ENCODE data around the gene IFFO2. TPM values are rescaled to one million over a fixed set of nuclear protein-coding genes. Genes with fewer than 3 reads are reported as not detected.

Gene IFFO2
- total and polyA plus RNA-seq, 2 of the 13 experiments (the other 11 are each of a cell fraction or from before 2014, with no cell fraction given) = 7.3 to 16.7 TPM

DNA sequence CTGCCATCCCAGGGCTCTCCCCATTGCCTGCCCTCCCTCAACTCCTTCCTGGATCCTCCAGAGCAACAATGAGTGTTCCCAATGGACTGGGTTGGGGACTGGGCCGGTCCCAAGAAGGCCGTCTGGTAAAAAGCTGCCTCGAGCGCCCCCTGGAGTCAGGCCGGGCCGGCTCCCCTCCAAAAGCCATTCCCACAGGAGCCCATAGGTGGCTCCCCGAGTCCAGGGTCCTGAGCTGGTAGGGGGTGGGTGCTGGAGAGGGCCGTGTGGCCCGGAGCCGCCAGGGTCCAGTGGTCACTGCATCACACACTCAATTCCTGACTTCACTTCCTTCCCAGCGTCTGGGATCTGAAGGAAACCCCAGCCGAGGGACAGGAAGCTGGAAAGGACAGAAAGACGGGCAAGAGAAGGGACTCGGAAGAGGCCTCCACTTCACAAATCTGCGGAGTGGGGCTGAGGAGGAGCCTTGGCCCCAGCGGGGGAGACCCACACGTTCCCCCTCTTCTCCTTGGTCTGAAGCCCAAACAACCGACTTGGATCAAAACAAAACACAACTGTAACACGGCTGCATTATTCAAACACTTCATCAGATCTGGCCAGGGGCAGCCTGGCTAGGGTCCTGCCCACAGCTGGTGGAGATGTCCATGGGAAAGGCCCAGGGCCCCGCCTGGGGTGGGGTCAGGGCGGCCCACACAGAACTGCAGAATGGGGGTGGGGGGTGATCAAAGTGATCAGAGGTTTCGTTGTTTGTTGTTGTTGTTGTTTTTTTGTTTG lies 43.2 kb downstream of the IFFO2 start (continued):
- TF ChIP-seq, protein P1, sequence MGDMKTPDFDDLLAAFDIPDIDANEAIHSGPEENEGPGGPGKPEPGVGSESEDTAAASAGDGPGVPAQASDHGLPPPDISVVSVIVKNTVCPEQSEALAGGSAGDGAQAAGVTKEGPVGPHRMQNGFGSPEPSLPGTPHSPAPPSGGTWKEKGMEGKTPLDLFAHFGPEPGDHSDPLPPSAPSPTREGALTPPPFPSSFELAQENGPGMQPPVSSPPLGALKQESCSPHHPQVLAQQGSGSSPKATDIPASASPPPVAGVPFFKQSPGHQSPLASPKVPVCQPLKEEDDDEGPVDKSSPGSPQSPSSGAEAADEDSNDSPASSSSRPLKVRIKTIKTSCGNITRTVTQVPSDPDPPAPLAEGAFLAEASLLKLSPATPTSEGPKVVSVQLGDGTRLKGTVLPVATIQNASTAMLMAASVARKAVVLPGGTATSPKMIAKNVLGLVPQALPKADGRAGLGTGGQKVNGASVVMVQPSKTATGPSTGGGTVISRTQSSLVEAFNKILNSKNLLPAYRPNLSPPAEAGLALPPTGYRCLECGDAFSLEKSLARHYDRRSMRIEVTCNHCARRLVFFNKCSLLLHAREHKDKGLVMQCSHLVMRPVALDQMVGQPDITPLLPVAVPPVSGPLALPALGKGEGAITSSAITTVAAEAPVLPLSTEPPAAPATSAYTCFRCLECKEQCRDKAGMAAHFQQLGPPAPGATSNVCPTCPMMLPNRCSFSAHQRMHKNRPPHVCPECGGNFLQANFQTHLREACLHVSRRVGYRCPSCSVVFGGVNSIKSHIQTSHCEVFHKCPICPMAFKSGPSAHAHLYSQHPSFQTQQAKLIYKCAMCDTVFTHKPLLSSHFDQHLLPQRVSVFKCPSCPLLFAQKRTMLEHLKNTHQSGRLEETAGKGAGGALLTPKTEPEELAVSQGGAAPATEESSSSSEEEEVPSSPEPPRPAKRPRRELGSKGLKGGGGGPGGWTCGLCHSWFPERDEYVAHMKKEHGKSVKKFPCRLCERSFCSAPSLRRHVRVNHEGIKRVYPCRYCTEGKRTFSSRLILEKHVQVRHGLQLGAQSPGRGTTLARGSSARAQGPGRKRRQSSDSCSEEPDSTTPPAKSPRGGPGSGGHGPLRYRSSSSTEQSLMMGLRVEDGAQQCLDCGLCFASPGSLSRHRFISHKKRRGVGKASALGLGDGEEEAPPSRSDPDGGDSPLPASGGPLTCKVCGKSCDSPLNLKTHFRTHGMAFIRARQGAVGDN (CRISPR knock-in tag; IDR thresholded peaks at IDR 0.05) = peak; percentile 77
- TF ChIP-seq NFE2L2 (IDR thresholded peaks at IDR 0.05; ENCODE audit: low read length) = no peak
- TF ChIP-seq, protein P2, sequence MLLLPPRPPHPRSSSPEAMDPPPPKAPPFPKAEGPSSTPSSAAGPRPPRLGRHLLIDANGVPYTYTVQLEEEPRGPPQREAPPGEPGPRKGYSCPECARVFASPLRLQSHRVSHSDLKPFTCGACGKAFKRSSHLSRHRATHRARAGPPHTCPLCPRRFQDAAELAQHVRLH (CRISPR knock-in tag; IDR thresholded peaks at IDR 0.05; ENCODE audit: borderline replicate concordance, low read depth) = peak; percentile 39; the same call in 1 of the 2 replicates
- TF ChIP-seq ZNF629 (CRISPR knock-in tag; conservative IDR thresholded peaks at IDR 0.05) = peak; percentile 43; the same call in 1 of the 2 replicates
- TF ChIP-seq, protein P3, sequence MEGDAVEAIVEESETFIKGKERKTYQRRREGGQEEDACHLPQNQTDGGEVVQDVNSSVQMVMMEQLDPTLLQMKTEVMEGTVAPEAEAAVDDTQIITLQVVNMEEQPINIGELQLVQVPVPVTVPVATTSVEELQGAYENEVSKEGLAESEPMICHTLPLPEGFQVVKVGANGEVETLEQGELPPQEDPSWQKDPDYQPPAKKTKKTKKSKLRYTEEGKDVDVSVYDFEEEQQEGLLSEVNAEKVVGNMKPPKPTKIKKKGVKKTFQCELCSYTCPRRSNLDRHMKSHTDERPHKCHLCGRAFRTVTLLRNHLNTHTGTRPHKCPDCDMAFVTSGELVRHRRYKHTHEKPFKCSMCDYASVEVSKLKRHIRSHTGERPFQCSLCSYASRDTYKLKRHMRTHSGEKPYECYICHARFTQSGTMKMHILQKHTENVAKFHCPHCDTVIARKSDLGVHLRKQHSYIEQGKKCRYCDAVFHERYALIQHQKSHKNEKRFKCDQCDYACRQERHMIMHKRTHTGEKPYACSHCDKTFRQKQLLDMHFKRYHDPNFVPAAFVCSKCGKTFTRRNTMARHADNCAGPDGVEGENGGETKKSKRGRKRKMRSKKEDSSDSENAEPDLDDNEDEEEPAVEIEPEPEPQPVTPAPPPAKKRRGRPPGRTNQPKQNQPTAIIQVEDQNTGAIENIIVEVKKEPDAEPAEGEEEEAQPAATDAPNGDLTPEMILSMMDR (CRISPR knock-in tag; IDR thresholded peaks at IDR 0.05) = peak; percentile 100
- TF ChIP-seq ZNF776 (CRISPR knock-in tag; IDR thresholded peaks at IDR 0.05) = 0 out of 2 replicates have a peak, but pooled peaks have one; percentile 43
- TF ChIP-seq NR2F1 (CRISPR knock-in tag; IDR thresholded peaks at IDR 0.05) = no peak
- TF ChIP-seq, protein P4, sequence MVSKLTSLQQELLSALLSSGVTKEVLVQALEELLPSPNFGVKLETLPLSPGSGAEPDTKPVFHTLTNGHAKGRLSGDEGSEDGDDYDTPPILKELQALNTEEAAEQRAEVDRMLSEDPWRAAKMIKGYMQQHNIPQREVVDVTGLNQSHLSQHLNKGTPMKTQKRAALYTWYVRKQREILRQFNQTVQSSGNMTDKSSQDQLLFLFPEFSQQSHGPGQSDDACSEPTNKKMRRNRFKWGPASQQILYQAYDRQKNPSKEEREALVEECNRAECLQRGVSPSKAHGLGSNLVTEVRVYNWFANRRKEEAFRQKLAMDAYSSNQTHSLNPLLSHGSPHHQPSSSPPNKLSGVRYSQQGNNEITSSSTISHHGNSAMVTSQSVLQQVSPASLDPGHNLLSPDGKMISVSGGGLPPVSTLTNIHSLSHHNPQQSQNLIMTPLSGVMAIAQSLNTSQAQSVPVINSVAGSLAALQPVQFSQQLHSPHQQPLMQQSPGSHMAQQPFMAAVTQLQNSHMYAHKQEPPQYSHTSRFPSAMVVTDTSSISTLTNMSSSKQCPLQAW (CRISPR knock-in tag; IDR thresholded peaks at IDR 0.05) = peak; percentile 88
- TF ChIP-seq, protein P5, sequence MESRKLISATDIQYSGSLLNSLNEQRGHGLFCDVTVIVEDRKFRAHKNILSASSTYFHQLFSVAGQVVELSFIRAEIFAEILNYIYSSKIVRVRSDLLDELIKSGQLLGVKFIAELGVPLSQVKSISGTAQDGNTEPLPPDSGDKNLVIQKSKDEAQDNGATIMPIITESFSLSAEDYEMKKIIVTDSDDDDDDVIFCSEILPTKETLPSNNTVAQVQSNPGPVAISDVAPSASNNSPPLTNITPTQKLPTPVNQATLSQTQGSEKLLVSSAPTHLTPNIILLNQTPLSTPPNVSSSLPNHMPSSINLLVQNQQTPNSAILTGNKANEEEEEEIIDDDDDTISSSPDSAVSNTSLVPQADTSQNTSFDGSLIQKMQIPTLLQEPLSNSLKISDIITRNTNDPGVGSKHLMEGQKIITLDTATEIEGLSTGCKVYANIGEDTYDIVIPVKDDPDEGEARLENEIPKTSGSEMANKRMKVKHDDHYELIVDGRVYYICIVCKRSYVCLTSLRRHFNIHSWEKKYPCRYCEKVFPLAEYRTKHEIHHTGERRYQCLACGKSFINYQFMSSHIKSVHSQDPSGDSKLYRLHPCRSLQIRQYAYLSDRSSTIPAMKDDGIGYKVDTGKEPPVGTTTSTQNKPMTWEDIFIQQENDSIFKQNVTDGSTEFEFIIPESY (CRISPR knock-in tag; IDR thresholded peaks at IDR 0.05) = peak; percentile 74; the same call in 1 of the 2 replicates
- TF ChIP-seq CEBPG (CRISPR knock-in tag; IDR thresholded peaks at IDR 0.05) = no peak
- TF ChIP-seq TEAD3 (CRISPR knock-in tag; optimal IDR thresholded peaks at IDR 0.05; ENCODE audit: borderline replicate concordance) = peak; percentile 55
- 0 out of 2 replicates have a peak, but pooled peaks have one; percentile 32 for TF ChIP-seq ERF (CRISPR knock-in tag; IDR thresholded peaks at IDR 0.05)
- peak; percentile 62 for TF ChIP-seq YY1 (IDR thresholded peaks at IDR 0.05; ENCODE audit: insufficient read depth, insufficient replicate concordance, low read depth, low read length)
- TF ChIP-seq AGO1 (IDR thresholded peaks at IDR 0.05; ENCODE audit: low read depth, low read length, poor library complexity, severe bottlenecking) = no peak
- TF ChIP-seq, protein P6, sequence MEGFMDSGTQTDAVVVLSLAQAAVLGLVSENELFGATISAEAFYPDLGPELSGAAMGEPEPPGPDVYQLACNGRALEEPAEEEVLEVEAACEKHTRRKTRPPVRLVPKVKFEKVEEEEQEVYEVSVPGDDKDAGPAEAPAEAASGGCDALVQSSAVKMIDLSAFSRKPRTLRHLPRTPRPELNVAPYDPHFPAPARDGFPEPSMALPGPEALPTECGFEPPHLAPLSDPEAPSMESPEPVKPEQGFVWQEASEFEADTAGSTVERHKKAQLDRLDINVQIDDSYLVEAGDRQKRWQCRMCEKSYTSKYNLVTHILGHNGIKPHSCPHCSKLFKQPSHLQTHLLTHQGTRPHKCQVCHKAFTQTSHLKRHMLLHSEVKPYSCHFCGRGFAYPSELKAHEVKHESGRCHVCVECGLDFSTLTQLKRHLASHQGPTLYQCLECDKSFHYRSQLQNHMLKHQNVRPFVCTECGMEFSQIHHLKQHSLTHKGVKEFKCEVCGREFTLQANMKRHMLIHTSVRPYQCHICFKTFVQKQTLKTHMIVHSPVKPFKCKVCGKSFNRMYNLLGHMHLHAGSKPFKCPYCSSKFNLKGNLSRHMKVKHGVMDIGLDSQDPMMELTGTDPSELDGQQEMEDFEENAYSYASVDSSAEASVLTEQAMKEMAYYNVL (CRISPR knock-in tag; IDR thresholded peaks at IDR 0.05; ENCODE audit: borderline replicate concordance) = peak; percentile 75; the same call in 1 of the 2 replicates
- peak; percentile 45; the same call in 1 of the 2 replicates for TF ChIP-seq HOXA3 (CRISPR knock-in tag; IDR thresholded peaks at IDR 0.05)
